K562 (cell line): Measurements from ENCODE around the gene CEND1. TPM values are rescaled to one million over a fixed set of nuclear protein-coding genes. Genes with fewer than 3 reads are reported as not detected.

ENCODE experiments used
- ATF6 ChIP-seq: sonication (generic); formaldehyde crosslinking; IDR thresholded peaks from 2 replicates; pipeline ENCODE4 v1.4.0; 2020; ENCODE audit warnings: mild to moderate bottlenecking, missing genetic modification reagents
- CTCFL ChIP-seq: IDR thresholded peaks from 2 replicates; pipeline ENCODE4 v1.6.1; 2011; ENCODE audit warnings: borderline replicate concordance, low read depth, mild to moderate bottlenecking, moderate library complexity, low read length; ENCODE audit not compliant: insufficient read depth, poor library complexity, severe bottlenecking
- ETV1 ChIP-seq: fragments of 450-650 bp; conservative IDR thresholded peaks from 2 replicates; pipeline ENCODE4 v1.6.1; 2016; ENCODE audit warnings: missing genetic modification characterization, control low read depth, low read depth, missing compliant biosample characterization
- FOXA1 ChIP-seq: fragments of 450-650 bp; IDR thresholded peaks from 2 replicates; pipeline ENCODE4 v1.6.1; 2016; ENCODE audit warnings: mild to moderate bottlenecking, borderline replicate concordance
- FOXM1 ChIP-seq, 2 experiments: fragments of 450-650 bp in 1 of 2; sonication (generic) in 1 of 2; formaldehyde crosslinking in 1 of 2; IDR thresholded peaks; 2 replicates each; pipeline versions ENCODE4 v1.6.1 to v1.9.0; 2017 to 2022; ENCODE audit warnings: low read depth in 2 of 2, mild to moderate bottlenecking in 2 of 2, missing genetic modification reagents in 1 of 2, moderate library complexity in 1 of 2
- ID3 ChIP-seq, 2 experiments: fragments of 250-450 bp in 1 of 2; fragments of 450-650 bp in 1 of 2; sonication (Bioruptor Pico) in 1 of 2; IDR thresholded peaks; 2 replicates each; pipeline versions ENCODE4 v1.6.1 to v1.8.0; 2016 to 2021; ENCODE audit warnings: mild to moderate bottlenecking in 2 of 2, moderate library complexity in 2 of 2, missing compliant biosample characterization in 1 of 2, missing genetic modification characterization in 1 of 2
- MLLT1 ChIP-seq, 2 experiments: fragments of 450-650 bp; IDR thresholded peaks; 2 replicates each; pipeline ENCODE4 v1.6.1; 2016
- NR4A1 ChIP-seq, 2 experiments: fragments of 250-450 bp in 1 of 2; fragments of 450-650 bp in 1 of 2; sonication (Bioruptor Pico) in 1 of 2; IDR thresholded peaks; 2 replicates each; pipeline versions ENCODE4 v1.4.0 to v1.6.1; 2016 to 2020; ENCODE audit warnings: mild to moderate bottlenecking in 2 of 2, missing compliant biosample characterization in 1 of 2, missing genetic modification characterization in 1 of 2, moderate library complexity in 1 of 2
- SNRNP70 ChIP-seq: fragments of 200-400 bp; formaldehyde crosslinking; optimal IDR thresholded peaks from 2 replicates; pipeline ENCODE3; 2017; ENCODE audit warnings: low read depth, low read length
- TRIM25 ChIP-seq: fragments of 450-650 bp; IDR thresholded peaks from 2 replicates; pipeline ENCODE4 v1.7.0; 2016; ENCODE audit warnings: borderline replicate concordance
- ZMIZ1 ChIP-seq, 2 experiments: fragments of 150-350 bp in 1 of 2; IDR thresholded peaks; 2 replicates each; pipeline ENCODE4 v1.6.1; 2012 to 2016; ENCODE audit warnings: low read depth in 2 of 2, low read length in 2 of 2, mild to moderate bottlenecking in 1 of 2, moderate library complexity in 1 of 2
- ZNF384 ChIP-seq: IDR thresholded peaks from 2 replicates; pipeline ENCODE4 v1.6.1; 2012; ENCODE audit warnings: low read depth, low read length, improper control_type of control experiment
- polyA plus RNA-seq, 8 experiments: library from polyadenylated mRNA; depleted of rRNA in 4 of 8; stranded (reverse) in 5 of 8; unstranded in 3 of 8; fragments of >200 nt; fragmentation: Nextera tagmentation in 2 of 8; fragmentation: Illumina TruSeq in 1 of 8; extraction: Ambion mirVana in 2 of 8; extraction: Trizol in 1 of 8; gene quantifications; 2 replicates each; pipeline versions ENCODE4 v1.2.1 to v1.2.3, GENCODE V29; 2011 to 2014; ENCODE audit warnings: inconsistent platforms in 1 of 8, missing spikeins in 1 of 8
- total RNA-seq, 7 experiments: library from RNA; depleted of rRNA in 6 of 7; stranded (reverse); fragments of >200 nt in 6 of 7; fragmentation: Illumina TruSeq in 2 of 7; extraction: Trizol in 2 of 7; gene quantifications; 2 replicates each; pipeline versions ENCODE4 v1.2.1 to v1.2.3, GENCODE V29; 2011 to 2021; ENCODE audit warnings: low replicate concordance in 1 of 7

CEND1 gene
- total and polyA plus RNA-seq, 9 of the 15 experiments (the other 6 are each of a cell fraction or from before 2014, with no cell fraction given), result 0.13 to 0.18 (median 0.16) TPM; not detected in 6

- TF ChIP-seq ATF6 (CRISPR knock-in tag), result no peak
- no peak for TF ChIP-seq SNRNP70
- no peak for TF ChIP-seq FOXM1 (IDR thresholded peaks at IDR 0.05; ENCODE audit: low read depth)
- TF ChIP-seq FOXM1 (CRISPR knock-in tag; IDR thresholded peaks at IDR 0.05; ENCODE audit: low read depth), result no peak
- no peak for TF ChIP-seq CTCFL
- TF ChIP-seq ZMIZ1 (IDR thresholded peaks at IDR 0.05; ENCODE audit: low read depth in 2 of 2, low read length in 2 of 2), result no peak
- TF ChIP-seq ID3 (CRISPR knock-in tag; IDR thresholded peaks at IDR 0.05), result no peak
- no peak for TF ChIP-seq ID3 (tag; IDR thresholded peaks at IDR 0.05)
- TF ChIP-seq ETV1 (tag), result no peak; the same call in 1 of the 2 replicates
- no peak for TF ChIP-seq FOXA1
- TF ChIP-seq MLLT1 (IDR thresholded peaks at IDR 0.05), result no peak
- TF ChIP-seq TRIM25, result no peak
- no peak for TF ChIP-seq NR4A1 (CRISPR knock-in tag; IDR thresholded peaks at IDR 0.05)
- TF ChIP-seq NR4A1 (tag; IDR thresholded peaks at IDR 0.05), result no peak
- no peak for TF ChIP-seq ZNF384
These were observed 7.6 kb upstream of the CEND1 start (continued) for GRCh38 chr11:797296-798092.
